Measurements from ENCODE around the gene OXA1L.

DNA sequence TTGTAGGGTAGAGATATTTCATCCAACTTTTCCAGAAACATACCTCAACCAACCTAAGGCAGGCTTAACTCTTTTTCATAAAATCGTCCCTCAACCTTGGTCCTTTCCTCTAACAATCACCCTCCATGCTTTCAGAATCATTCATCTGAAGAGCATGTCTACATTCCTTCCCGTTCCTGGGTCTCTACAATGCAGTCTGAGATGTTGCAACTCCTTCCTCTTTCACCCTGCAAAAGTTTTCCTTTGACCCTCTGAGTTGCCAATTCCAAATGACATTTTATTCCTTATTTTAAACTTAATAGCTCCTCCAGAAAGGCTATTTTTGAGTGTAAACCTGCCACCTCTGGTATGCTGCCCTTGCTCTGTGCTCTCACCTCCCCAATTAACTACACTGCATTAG, 32.0 kb downstream of the OXA1L start:
- TF ChIP-seq SIN3A (IDR thresholded peaks at IDR 0.05; ENCODE audit: borderline replicate concordance, insufficient read depth, low read length) (no peak), POLR2AphosphoS5 (IDR thresholded peaks at IDR 0.05; ENCODE audit: low read depth, low read length) (no peak)
